Panc1 (cell line): ENCODE measurements around the gene GPC6. TPM values are rescaled to one million over a fixed set of nuclear protein-coding genes. Genes with fewer than 3 reads are reported as not detected.

Source experiments
- ATAC-seq: fragments of 200-7000 bp; cut with Tn5 transposase; 2 replicates; pipeline ENCODE4 v1.9.1; 2020; ENCODE audit warnings: mild to moderate bottlenecking, moderate library complexity
- BruUV-seq: library from RNA; stranded (reverse); fragments of 400-500 nt; replicated peaks from 2 replicates; lab custom pipeline; 2021; lab: Mats Ljungman, UMichigan
- CTCF ChIA-PET: fragments of 300-600 bp; sonication (Branson Sonifier 250); formaldehyde crosslinking; loops from one replicate; lab custom pipeline; 2022; ENCODE audit warnings: antibody characterized with exemption; lab: Charles Lee
- POLR2A ChIA-PET: fragments of 300-600 bp; sonication (Branson Sonifier 250); formaldehyde crosslinking; loops from one replicate; lab custom pipeline; 2022; ENCODE audit warnings: antibody characterized with exemption; lab: Charles Lee
- DNase-seq: peaks from one replicate; pipeline ENCODE4 v3.0.0-alpha.2; 2010; ENCODE audit warnings: low read depth, low spot score
- H3K27ac ChIP-seq: 2 replicates; pipeline ENCODE4 v1.5.1; 2011; ENCODE audit warnings: mild to moderate bottlenecking, low read length, inconsistent platforms
- H3K27me3 ChIP-seq: fragments of 200-500 bp; sonication (Bioruptor generic); 2 replicates; pipeline ENCODE4 v1.6.0; 2014; ENCODE audit warnings: low read length, inconsistent platforms; ENCODE audit not compliant: control insufficient read depth, insufficient read depth
- H3K36me3 ChIP-seq: fragments of 200-500 bp; sonication (Bioruptor generic); 2 replicates; pipeline ENCODE4 v1.5.1; 2014; ENCODE audit warnings: inconsistent platforms, mild to moderate bottlenecking, low read length, moderate library complexity; ENCODE audit not compliant: control insufficient read depth, insufficient read depth
- H3K4me1 ChIP-seq: 2 replicates; pipeline ENCODE4 v1.5.1; 2011; ENCODE audit warnings: inconsistent platforms, mild to moderate bottlenecking, low read length, moderate library complexity; ENCODE audit not compliant: control insufficient read depth, insufficient read depth
- H3K4me3 ChIP-seq, 2 experiments: 2 replicates each; pipeline ENCODE4 v1.5.1; 2011 to 2012; ENCODE audit warnings: low read depth in 2 of 2, low read length in 2 of 2, mild to moderate bottlenecking in 2 of 2, inconsistent platforms in 1 of 2, moderate library complexity in 1 of 2
- H3K9me3 ChIP-seq: fragments of 200-500 bp; sonication (Bioruptor generic); 2 replicates; pipeline ENCODE4 v1.5.1; 2014; ENCODE audit warnings: low read depth, mild to moderate bottlenecking, inconsistent platforms, low read length, moderate library complexity; ENCODE audit not compliant: control insufficient read depth, insufficient read depth
- POLR2AphosphoS5 ChIP-seq: IDR thresholded peaks from 2 replicates; pipeline ENCODE4 v1.6.1; 2012; ENCODE audit warnings: mild to moderate bottlenecking, low read depth, low read length, moderate library complexity
- SIN3A ChIP-seq: IDR thresholded peaks from 2 replicates; pipeline ENCODE4 v1.6.1; 2012; ENCODE audit warnings: low read depth, mild to moderate bottlenecking, low read length, moderate library complexity, borderline replicate concordance; ENCODE audit not compliant: insufficient read depth
- TCF7L2 ChIP-seq: IDR thresholded peaks from 2 replicates; pipeline ENCODE4 v1.6.1; 2011; ENCODE audit warnings: mild to moderate bottlenecking, low read depth, low read length, inconsistent platforms
- in situ Hi-C: cut with HindIII; loops from 2 replicates; pipeline ENCODE4 v1.10.0; 2016; ENCODE audit warnings: low sequenced_read_pairs, low pct_unique_long_range_greater_than_20kb
- intact Hi-C: fragments of 100-400 bp; cut with micrococcal nuclease; formaldehyde crosslinking; loops from one replicate; pipeline ENCODE4 v1.10.0; 2022; ENCODE audit not compliant: unreplicated experiment
- total RNA-seq: library from RNA; stranded (reverse); gene quantifications from one replicate; pipeline ENCODE4 v1.2.1, GENCODE V29; 2021; ENCODE audit not compliant: unreplicated experiment
- TF ChIP-seq, protein P1 (sequence below), 2 experiments: IDR thresholded peaks; 2 replicates each; pipeline ENCODE4 v1.6.1; 2011 to 2012; ENCODE audit warnings: low read depth in 2 of 2, control low read depth in 1 of 2, low read length in 1 of 2, mild to moderate bottlenecking in 1 of 2, moderate library complexity in 1 of 2; ENCODE audit not compliant: insufficient read depth in 1 of 2
- TF ChIP-seq, protein P2 (sequence below): fragments of 450-650 bp; IDR thresholded peaks from 2 replicates; pipeline ENCODE4 v1.5.1; 2017; ENCODE audit warnings: mild to moderate bottlenecking

The GPC6 gene
- total RNA-seq, 1 experiment from 2014 or later: 4.8 TPM

DNA sequence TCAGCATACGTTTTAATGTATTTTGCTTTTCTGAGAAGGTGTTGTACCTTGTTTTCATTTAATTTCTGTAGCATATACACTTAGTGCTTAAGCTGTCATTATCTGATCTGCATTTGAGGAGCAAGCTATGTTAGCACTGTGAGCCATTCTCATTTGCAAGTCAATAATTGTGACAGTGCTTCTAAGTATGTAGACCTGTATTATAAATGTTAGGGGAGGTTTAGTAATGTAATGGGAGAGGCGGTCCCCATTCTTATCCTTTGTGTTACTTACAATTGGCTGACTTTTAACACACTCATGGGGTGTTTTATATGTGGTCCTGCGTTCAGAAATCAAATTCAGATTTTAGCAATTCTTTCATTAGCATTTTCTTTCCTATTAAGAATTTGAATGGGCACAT lies 90.2 kb downstream of the GPC6 start:
- Histone ChIP-seq H3K27ac (no peak overlapping the region), H3K9me3 (no peaks in the 10 kb centered on the region), H3K27me3 (no peaks in the 10 kb centered on the region), H3K4me3 (no peak overlapping the region), H3K4me1 (no peaks in the 10 kb centered on the region), H3K36me3 (no peaks in the 10 kb centered on the region)
- ChIA-PET POLR2A (interaction anchor here (0.5 kb wide), 1 partner anchor 9 kb away, joined by 3 read pairs; no protein-coding TSS in a partner anchor), CTCF (no interaction called here)
- DNase-seq (no peak), ATAC-seq (no peak)
- intact Hi-C loops (no loop called here), in situ Hi-C loops (no loop called here)
- BruUV-seq: no TSS peak
- TF ChIP-seq, protein P1, sequence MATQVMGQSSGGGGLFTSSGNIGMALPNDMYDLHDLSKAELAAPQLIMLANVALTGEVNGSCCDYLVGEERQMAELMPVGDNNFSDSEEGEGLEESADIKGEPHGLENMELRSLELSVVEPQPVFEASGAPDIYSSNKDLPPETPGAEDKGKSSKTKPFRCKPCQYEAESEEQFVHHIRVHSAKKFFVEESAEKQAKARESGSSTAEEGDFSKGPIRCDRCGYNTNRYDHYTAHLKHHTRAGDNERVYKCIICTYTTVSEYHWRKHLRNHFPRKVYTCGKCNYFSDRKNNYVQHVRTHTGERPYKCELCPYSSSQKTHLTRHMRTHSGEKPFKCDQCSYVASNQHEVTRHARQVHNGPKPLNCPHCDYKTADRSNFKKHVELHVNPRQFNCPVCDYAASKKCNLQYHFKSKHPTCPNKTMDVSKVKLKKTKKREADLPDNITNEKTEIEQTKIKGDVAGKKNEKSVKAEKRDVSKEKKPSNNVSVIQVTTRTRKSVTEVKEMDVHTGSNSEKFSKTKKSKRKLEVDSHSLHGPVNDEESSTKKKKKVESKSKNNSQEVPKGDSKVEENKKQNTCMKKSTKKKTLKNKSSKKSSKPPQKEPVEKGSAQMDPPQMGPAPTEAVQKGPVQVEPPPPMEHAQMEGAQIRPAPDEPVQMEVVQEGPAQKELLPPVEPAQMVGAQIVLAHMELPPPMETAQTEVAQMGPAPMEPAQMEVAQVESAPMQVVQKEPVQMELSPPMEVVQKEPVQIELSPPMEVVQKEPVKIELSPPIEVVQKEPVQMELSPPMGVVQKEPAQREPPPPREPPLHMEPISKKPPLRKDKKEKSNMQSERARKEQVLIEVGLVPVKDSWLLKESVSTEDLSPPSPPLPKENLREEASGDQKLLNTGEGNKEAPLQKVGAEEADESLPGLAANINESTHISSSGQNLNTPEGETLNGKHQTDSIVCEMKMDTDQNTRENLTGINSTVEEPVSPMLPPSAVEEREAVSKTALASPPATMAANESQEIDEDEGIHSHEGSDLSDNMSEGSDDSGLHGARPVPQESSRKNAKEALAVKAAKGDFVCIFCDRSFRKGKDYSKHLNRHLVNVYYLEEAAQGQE (IDR thresholded peaks at IDR 0.05; ENCODE audit: insufficient read depth in 1 of 2, low read depth in 2 of 2, low read length in 1 of 2): no peak
- TF ChIP-seq, protein P2, sequence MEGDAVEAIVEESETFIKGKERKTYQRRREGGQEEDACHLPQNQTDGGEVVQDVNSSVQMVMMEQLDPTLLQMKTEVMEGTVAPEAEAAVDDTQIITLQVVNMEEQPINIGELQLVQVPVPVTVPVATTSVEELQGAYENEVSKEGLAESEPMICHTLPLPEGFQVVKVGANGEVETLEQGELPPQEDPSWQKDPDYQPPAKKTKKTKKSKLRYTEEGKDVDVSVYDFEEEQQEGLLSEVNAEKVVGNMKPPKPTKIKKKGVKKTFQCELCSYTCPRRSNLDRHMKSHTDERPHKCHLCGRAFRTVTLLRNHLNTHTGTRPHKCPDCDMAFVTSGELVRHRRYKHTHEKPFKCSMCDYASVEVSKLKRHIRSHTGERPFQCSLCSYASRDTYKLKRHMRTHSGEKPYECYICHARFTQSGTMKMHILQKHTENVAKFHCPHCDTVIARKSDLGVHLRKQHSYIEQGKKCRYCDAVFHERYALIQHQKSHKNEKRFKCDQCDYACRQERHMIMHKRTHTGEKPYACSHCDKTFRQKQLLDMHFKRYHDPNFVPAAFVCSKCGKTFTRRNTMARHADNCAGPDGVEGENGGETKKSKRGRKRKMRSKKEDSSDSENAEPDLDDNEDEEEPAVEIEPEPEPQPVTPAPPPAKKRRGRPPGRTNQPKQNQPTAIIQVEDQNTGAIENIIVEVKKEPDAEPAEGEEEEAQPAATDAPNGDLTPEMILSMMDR: no peak
- TF ChIP-seq TCF7L2 (no peak), SIN3A (no peak), POLR2AphosphoS5 (no peak)

DNA sequence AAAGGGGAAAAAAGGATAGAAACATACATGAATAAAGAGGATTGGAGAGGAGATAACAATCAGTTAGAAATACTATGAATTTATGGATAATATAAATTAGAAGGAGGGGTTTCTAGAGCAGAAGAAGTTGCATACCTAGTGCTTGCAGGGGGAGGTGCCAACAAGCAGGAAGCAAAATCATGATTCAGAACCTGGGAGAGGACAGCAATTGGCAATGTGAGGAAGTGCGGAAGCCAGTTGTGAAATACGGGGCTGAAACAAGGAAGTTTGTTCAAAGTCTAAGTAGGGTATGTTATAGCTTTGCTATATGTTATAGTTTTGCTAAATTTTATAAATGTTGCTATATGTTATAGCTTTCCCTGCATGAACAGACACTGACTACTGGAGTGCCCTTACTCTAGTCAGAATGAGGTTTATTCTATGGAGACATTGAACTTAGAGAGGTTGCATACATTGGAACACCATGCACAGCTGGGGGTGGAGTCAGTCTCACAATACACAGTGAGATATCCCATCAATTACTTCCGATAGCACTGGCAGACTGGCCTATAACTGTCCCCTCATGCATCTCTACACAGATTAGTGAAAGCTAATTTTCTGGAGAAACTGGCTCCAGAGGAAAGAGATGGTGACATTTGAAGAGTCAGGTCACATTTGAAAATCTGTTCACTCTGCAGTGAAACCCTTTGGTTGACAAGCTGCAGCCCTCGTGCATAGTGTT lies 92.1 kb downstream of the GPC6 start:
- H3K4me1 ChIP-seq: no peaks in the 10 kb centered on the region
- CTCF ChIA-PET: no interaction called here
- H3K9me3 ChIP-seq: no peaks in the 10 kb centered on the region
- POLR2A ChIA-PET: no interaction called here
- BruUV-seq: no TSS peak
- TF ChIP-seq, protein P2: no peak
- TF ChIP-seq POLR2AphosphoS5: no peak
- TF ChIP-seq, protein P1 (IDR thresholded peaks at IDR 0.05; ENCODE audit: insufficient read depth in 1 of 2, low read depth in 2 of 2, low read length in 1 of 2): no peak
- no peak for TF ChIP-seq SIN3A
- TF ChIP-seq TCF7L2: no peak
- intact Hi-C loops: no loop called here
- no peak overlapping the region for H3K27ac ChIP-seq
- H3K36me3 ChIP-seq: no peaks in the 10 kb centered on the region
- H3K27me3 ChIP-seq: no peaks in the 10 kb centered on the region
- no peak overlapping the region for H3K4me3 ChIP-seq
- in situ Hi-C loops: no loop called here
- no peak for ATAC-seq
- DNase-seq: no peak
